GM19351 (cell line): ENCODE measurements around the gene AAK1.
A peak's percentile ranks its signal among the peaks of the same experiment; 100 is the strongest.

ENCODE experiments used
- ATAC-seq: cut with Tn5 transposase; IDR thresholded peaks from one replicate; pipeline ENCODE4 v1.9.1; 2021; ENCODE audit warnings: mild to moderate bottlenecking, moderate library complexity; ENCODE audit not compliant: unreplicated experiment

The AAK1 gene

GRCh38 chr2:69547984-69548715, 95.4 kb downstream of the AAK1 start:
- no peak for ATAC-seq

DNA sequence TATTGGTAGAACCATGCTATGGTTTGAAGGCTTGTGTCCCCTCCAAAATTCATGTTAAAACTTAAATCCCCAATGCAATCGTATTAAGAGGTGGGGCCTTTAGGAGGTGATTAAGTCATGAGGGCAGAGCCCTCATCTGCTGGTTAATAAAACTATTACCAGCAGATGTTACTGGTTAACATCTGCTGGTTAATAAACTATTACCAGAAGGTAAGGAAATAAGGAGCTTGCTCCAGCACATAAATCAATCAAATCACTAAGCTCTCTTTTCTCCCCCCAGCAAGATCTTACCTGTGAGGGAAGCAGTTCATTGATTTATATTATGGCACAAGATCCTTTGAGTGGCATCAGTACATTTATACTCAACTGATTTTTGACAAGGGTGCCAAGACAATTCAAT, 96.9 kb downstream of the AAK1 start:
- no peak for ATAC-seq

GRCh38 chr2:69545477-69545932, 98.0 kb downstream of the AAK1 start:
- ATAC-seq: no peak

DNA sequence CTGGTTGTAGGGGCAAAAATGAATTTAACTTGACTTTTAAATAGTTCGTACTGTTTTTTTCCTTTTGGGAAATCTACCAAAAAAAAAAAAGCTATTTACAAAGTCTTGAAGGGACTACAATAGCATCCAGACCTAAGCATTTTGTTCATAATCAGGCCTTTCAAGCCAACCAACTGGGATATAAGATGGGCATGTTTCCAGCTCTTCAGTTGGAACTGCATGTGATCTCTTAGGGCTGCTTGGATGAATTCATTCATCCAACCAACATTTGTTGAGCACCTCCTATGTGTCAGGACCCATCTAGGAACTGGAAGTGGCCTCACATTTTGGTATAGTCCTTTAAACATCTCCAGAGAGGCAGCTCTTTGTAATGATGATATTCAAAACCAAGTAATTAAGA, 98.6 kb downstream of the AAK1 start:
- no peak for ATAC-seq

DNA sequence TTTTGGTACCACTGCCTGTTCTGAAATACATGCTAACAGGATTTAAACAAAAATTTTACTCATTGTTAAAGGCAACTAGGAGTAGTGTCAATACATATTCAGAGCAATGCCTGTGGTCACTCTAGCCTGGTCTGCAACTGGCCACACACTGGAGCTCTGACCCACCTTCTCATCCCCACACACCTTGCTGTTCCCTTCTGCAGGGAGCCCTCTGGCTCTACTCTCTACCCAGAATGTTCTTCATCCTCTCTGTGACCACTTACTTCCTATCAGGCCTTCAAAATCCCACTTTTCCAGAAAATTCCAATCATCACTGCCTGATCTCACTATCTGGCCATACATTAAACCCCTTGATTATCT, 104.0 kb downstream of the AAK1 start:
- ATAC-seq: no peak

- no peak for ATAC-seq
Observed at GRCh38 chr2:69538872-69539548, 104.5 kb downstream of the AAK1 start.

- no peak for ATAC-seq
Observed at GRCh38 chr2:69538249-69538648, 105.3 kb downstream of the AAK1 start.

GRCh38 chr2:69535817-69536241, 107.7 kb downstream of the AAK1 start:
- peak; percentile 73 for ATAC-seq

DNA sequence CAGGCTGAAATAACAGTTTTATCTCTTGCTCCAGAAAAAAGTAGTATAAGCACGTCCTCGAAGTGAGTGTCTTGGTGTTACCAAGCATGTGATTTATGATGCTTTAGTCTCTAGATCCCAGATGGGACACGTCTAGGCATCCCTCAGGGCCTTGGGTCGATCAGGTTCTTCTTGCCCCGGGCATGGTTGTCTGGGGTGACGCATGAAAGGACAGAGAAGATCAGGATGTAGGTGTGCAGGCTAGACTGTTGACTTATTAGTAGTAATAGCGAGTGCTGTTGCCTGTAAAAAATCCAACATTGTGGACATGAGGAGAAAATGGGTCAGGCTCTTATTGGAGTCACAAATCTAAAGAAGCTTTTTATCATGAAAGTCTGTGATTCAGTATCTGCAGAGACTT, 112.4 kb downstream of the AAK1 start:
- no peak for ATAC-seq

GRCh38 chr2:69529480-69529879, 114.1 kb downstream of the AAK1 start:
- no peak for ATAC-seq

GRCh38 chr2:69525261-69525660, 118.3 kb downstream of the AAK1 start:
- ATAC-seq: no peak

GRCh38 chr2:69524799-69525198, 118.7 kb downstream of the AAK1 start:
- ATAC-seq: no peak

DNA sequence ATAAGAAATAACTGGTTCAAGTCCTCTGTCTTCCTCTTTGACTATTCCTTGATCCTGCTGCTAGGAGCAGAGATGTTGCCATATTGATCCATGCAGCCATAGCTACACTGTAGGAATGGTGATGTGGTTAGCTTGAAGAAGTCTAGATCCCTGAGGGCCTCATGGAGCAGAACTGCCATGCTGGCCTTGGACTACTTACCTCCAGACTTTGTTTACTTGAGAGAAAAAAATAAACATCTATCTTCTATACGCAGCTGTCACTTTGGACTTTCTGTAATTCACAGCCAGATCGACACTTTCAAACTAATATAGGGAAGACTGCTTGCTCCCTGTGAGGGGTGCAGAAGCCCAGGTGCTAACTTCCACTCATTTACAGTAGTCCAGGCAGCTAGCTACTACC, 121.8 kb downstream of the AAK1 start:
- ATAC-seq: no peak

DNA sequence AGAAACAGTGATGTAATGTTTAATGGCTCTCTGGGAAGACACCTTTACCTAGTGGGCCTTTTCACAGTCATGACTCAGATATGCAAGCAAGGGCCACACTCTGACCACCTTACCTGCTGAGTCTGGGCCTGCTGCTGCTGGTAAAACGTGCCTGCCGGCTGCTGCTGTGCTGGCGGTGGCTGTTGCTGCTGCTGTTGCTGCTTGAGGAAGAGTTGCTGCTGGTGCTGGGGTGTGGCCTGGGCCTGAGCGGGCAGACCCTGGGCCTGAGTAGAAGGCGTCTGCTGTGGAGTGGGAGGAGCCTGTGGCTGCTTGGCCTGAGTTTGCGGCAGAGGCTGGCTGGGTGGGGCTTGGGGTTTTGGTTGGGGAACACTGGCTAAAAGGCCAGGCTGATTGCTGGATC, 124.7 kb downstream of the AAK1 start:
- no peak for ATAC-seq

DNA sequence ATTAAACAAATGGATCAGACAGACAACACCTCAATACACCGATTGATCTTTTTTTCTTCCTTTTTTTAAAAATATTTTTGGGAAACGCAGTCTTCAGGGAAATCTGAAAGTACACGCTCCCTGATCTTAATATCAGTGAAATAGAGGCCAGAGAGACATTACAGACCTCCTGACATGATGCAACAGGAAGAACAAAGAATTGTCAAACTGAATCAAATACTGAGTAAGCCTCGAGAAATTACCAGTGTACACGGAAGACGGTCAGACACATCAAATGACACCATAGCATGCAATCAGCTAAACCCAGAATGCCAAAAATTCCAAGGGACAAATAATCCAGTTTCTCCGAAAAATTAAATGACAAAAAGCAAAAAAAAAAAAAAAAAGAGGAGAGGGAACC, 126.1 kb downstream of the AAK1 start:
- no peak for ATAC-seq

GRCh38 chr2:69514819-69515218, 128.7 kb downstream of the AAK1 start:
- ATAC-seq: no peak

DNA sequence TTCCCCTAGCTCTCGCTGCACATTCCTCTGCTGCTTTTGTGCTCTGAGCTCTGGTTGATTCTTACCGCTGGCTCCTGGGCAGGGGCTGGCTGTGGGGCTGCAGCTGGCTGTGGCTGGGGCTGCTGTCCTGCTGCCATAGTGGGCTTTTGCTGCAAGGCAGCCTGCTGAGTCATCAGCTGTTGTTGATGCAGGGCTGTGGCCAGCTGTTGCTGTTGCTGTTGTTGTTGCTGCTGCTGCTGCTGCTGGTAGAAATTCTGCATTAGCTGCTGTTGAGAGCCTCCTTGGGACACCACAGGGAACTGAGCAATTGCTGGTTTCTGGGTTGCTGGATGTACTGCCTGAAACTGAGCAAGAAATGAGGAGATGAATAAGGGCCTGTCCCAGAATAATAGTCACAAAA, 129.1 kb downstream of the AAK1 start:
- ATAC-seq: no peak

DNA sequence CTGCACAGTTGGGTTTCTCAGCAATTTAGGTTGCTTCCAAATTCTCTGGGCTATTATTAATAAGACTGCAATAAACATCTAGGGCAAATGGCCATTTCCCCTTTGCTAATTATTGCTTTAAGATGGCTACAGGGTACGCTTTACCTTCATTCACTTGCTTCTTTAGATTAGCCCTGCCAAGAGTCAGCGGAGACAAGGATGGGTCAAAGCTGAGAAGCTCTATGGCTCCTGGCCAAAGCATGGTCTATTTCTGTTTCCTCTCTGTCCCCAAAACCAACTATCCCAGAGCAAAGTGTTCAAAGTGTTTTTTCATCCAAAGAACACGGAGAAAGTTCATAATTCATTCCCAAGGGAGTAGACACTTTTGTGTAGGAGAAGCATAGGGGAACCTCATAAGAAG, 131.1 kb downstream of the AAK1 start:
- no peak for ATAC-seq

DNA sequence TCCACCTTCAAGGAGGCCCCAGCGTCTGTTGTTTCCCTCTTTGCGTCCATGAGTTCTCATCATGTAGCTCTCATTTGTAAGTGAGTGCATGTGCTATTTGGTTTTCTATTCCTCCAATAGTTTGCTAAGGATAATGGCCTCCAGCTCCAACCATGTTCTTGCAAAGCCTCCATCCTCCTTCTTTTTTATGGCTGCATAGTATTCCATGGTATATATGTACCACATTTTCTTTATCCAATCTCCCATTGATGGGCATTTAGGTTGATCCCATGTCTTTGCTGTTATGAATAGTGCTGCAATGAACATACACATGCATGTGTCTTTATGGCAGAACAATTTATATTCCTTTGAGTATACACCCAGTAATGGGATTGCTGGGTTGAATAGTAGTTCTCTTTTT, 133.3 kb downstream of the AAK1 start:
- no peak for ATAC-seq

DNA sequence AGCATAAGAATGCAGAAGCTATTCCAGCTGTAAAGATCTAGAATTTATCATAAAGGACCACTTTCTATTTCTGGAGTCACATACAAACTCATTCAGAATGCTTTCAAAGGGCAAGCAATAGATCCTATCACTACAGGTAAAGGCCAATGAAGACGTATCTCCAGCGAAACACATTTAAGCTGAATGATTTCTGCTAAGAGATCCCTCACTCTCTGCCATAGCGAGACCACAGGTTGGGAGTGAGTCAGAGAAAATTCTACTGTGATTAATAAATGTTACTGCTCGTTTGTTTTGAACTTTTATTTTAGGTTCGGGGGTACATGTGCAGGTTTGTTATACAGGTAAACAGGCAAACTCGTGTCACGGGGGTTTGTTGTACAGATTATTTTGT, 133.8 kb downstream of the AAK1 start:
- ATAC-seq: no peak

DNA sequence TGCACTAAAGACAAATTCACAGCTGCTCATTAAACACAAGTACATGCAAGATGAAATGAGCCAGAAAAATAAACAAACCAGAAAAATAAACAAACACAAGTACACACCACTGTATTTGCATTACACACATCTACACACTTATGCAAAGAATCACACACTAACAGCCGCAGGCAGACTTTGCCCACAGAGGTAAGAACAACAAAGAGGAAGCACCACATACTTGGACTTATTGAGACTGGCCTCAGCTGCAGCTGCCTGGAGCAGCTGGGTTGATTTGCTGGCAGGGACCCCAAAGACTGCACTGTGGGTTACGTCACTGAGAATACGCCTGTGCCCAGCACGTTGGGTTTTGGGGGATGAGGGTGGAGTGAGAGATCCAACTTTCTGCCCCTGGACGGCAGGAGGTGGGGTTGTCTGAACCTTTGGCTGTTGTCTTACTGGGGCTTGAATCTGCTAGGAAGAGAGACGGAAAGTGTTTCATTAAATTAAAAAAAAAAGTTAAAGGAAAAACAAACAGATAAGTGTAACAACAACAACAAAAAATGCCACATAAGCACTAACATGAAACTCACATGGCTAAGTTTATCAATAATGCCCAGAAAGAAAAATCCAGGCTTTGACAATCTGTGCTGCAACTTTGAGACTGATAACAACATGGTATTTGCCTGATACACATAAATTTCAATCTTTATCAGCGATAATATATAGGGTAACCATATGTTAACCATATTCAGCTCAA, 134.4 kb downstream of the AAK1 start:
- no peak for ATAC-seq

DNA sequence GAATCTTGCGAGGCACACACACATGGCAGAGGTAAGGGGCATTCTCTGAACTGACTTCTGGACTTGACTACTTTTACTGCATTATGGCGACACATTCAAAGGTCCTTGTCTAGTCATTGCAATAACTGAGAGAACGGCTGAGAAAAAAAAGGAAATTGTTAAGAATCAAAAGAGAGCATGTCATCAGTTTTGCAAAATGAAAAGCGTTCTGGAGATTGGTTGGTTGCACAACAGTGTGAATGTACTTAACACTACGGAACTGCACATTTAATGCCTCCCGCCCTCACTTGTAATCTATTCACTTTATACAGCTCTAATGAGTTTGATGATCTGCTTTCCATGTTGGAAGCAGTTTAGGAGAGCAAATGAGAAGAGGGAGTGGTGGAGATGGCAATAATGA, 137.8 kb downstream of the AAK1 start:
- ATAC-seq: no peak
